Panc1 (cell line): ENCODE measurements around the gene ADGRL3. TPM values are rescaled to one million over a fixed set of nuclear protein-coding genes. Genes with fewer than 3 reads are reported as not detected.

Experiments used
- ATAC-seq: fragments of 200-7000 bp; cut with Tn5 transposase; 2 replicates; pipeline ENCODE4 v1.9.1; 2020; ENCODE audit warnings: mild to moderate bottlenecking, moderate library complexity
- BruUV-seq: library from RNA; stranded (reverse); fragments of 400-500 nt; replicated peaks from 2 replicates; lab custom pipeline; 2021; lab: Mats Ljungman, UMichigan
- CTCF ChIA-PET: fragments of 300-600 bp; sonication (Branson Sonifier 250); formaldehyde crosslinking; loops from one replicate; lab custom pipeline; 2022; ENCODE audit warnings: antibody characterized with exemption; lab: Charles Lee
- POLR2A ChIA-PET: fragments of 300-600 bp; sonication (Branson Sonifier 250); formaldehyde crosslinking; loops from one replicate; lab custom pipeline; 2022; ENCODE audit warnings: antibody characterized with exemption; lab: Charles Lee
- DNase-seq: peaks from one replicate; pipeline ENCODE4 v3.0.0-alpha.2; 2010; ENCODE audit warnings: low read depth, low spot score
- H3K27ac ChIP-seq: 2 replicates; pipeline ENCODE4 v1.5.1; 2011; ENCODE audit warnings: mild to moderate bottlenecking, low read length, inconsistent platforms
- H3K27me3 ChIP-seq: fragments of 200-500 bp; sonication (Bioruptor generic); 2 replicates; pipeline ENCODE4 v1.6.0; 2014; ENCODE audit warnings: low read length, inconsistent platforms; ENCODE audit not compliant: control insufficient read depth, insufficient read depth
- H3K36me3 ChIP-seq: fragments of 200-500 bp; sonication (Bioruptor generic); 2 replicates; pipeline ENCODE4 v1.5.1; 2014; ENCODE audit warnings: inconsistent platforms, mild to moderate bottlenecking, low read length, moderate library complexity; ENCODE audit not compliant: control insufficient read depth, insufficient read depth
- H3K4me1 ChIP-seq: 2 replicates; pipeline ENCODE4 v1.5.1; 2011; ENCODE audit warnings: inconsistent platforms, mild to moderate bottlenecking, low read length, moderate library complexity; ENCODE audit not compliant: control insufficient read depth, insufficient read depth
- H3K4me3 ChIP-seq, 2 experiments: 2 replicates each; pipeline ENCODE4 v1.5.1; 2011 to 2012; ENCODE audit warnings: low read depth in 2 of 2, low read length in 2 of 2, mild to moderate bottlenecking in 2 of 2, inconsistent platforms in 1 of 2, moderate library complexity in 1 of 2
- H3K9me3 ChIP-seq: fragments of 200-500 bp; sonication (Bioruptor generic); 2 replicates; pipeline ENCODE4 v1.5.1; 2014; ENCODE audit warnings: low read depth, mild to moderate bottlenecking, inconsistent platforms, low read length, moderate library complexity; ENCODE audit not compliant: control insufficient read depth, insufficient read depth
- CTCF ChIP-seq: fragments of 450-650 bp; IDR thresholded peaks from 2 replicates; pipeline ENCODE4 v1.5.1; 2017; ENCODE audit warnings: mild to moderate bottlenecking
- POLR2AphosphoS5 ChIP-seq: IDR thresholded peaks from 2 replicates; pipeline ENCODE4 v1.6.1; 2012; ENCODE audit warnings: mild to moderate bottlenecking, low read depth, low read length, moderate library complexity
- REST ChIP-seq, 2 experiments: IDR thresholded peaks; 2 replicates each; pipeline ENCODE4 v1.6.1; 2011 to 2012; ENCODE audit warnings: low read depth in 2 of 2, control low read depth in 1 of 2, low read length in 1 of 2, mild to moderate bottlenecking in 1 of 2, moderate library complexity in 1 of 2; ENCODE audit not compliant: insufficient read depth in 1 of 2
- SIN3A ChIP-seq: IDR thresholded peaks from 2 replicates; pipeline ENCODE4 v1.6.1; 2012; ENCODE audit warnings: low read depth, mild to moderate bottlenecking, low read length, moderate library complexity, borderline replicate concordance; ENCODE audit not compliant: insufficient read depth
- TCF7L2 ChIP-seq: IDR thresholded peaks from 2 replicates; pipeline ENCODE4 v1.6.1; 2011; ENCODE audit warnings: mild to moderate bottlenecking, low read depth, low read length, inconsistent platforms
- in situ Hi-C: cut with HindIII; loops from 2 replicates; pipeline ENCODE4 v1.10.0; 2016; ENCODE audit warnings: low sequenced_read_pairs, low pct_unique_long_range_greater_than_20kb
- intact Hi-C: fragments of 100-400 bp; cut with micrococcal nuclease; formaldehyde crosslinking; loops from one replicate; pipeline ENCODE4 v1.10.0; 2022; ENCODE audit not compliant: unreplicated experiment
- total RNA-seq: library from RNA; stranded (reverse); gene quantifications from one replicate; pipeline ENCODE4 v1.2.1, GENCODE V29; 2021; ENCODE audit not compliant: unreplicated experiment

Gene ADGRL3
- total RNA-seq, 1 experiment from 2014 or later = 0.23 TPM

- no TSS peak for BruUV-seq
- no peak for TF ChIP-seq CTCF
- TF ChIP-seq SIN3A = no peak
- TF ChIP-seq REST (IDR thresholded peaks at IDR 0.05; ENCODE audit: insufficient read depth in 1 of 2, low read depth in 2 of 2, low read length in 1 of 2) = no peak
- no peak for TF ChIP-seq TCF7L2
- TF ChIP-seq POLR2AphosphoS5 = no peak
- in situ Hi-C loops = no loop called here
- Histone ChIP-seq H3K4me1 (no peaks in the 10 kb centered on the region), H3K27ac (no peak overlapping the region), H3K9me3 (no peaks in the 10 kb centered on the region), H3K36me3 (no peaks in the 10 kb centered on the region), H3K4me3 (no peak overlapping the region), H3K27me3 (no peaks in the 10 kb centered on the region)
- POLR2A ChIA-PET = no interaction called here
- intact Hi-C loops = no loop called here
- ATAC-seq = no peak
- no peak for DNase-seq
- CTCF ChIA-PET = no interaction called here
Observed at GRCh38 chr4:61294936-61295335, 94.8 kb downstream of the ADGRL3 start.

GRCh38 chr4:61296144-61296543 lies 96.0 kb downstream of the ADGRL3 start:
- Histone ChIP-seq H3K4me3 (no peak overlapping the region), H3K4me1 (no peaks in the 10 kb centered on the region), H3K9me3 (no peaks in the 10 kb centered on the region), H3K36me3 (no peaks in the 10 kb centered on the region), H3K27ac (no peak overlapping the region), H3K27me3 (no peaks in the 10 kb centered on the region)
- DNase-seq (no peak), ATAC-seq (no peak)
- no TSS peak for BruUV-seq
- intact Hi-C loops (no loop called here), in situ Hi-C loops (no loop called here)
- CTCF ChIA-PET = no interaction called here
- POLR2A ChIA-PET = no interaction called here
- no peak for TF ChIP-seq CTCF
- no peak for TF ChIP-seq POLR2AphosphoS5
- no peak for TF ChIP-seq TCF7L2
- TF ChIP-seq SIN3A = no peak
- TF ChIP-seq REST (IDR thresholded peaks at IDR 0.05; ENCODE audit: insufficient read depth in 1 of 2, low read depth in 2 of 2, low read length in 1 of 2) = no peak
